ENCODE results near the gene MEGF8. TPM values are rescaled to one million over a fixed set of nuclear protein-coding genes. Genes with fewer than 3 reads are reported as not detected.

MEGF8 gene
- total and polyA plus RNA-seq, 2 of the 13 experiments (the other 11 are each of a cell fraction or from before 2014, with no cell fraction given): 4.0 to 8.8 TPM

- TF ChIP-seq ZNF318 (CRISPR knock-in tag; IDR thresholded peaks at IDR 0.05): 0 out of 2 replicates have a peak, but pooled peaks have one; percentile 18
- peak; percentile 29; the same call in 1 of the 2 replicates for TF ChIP-seq SMC3 (IDR thresholded peaks at IDR 0.05; ENCODE audit: low read length)
- TF ChIP-seq ZNF230 (CRISPR knock-in tag; IDR thresholded peaks at IDR 0.05): 0 out of 2 replicates have a peak, but pooled peaks have one; percentile 44
- no peak for TF ChIP-seq PRPF4 (IDR thresholded peaks at IDR 0.05; ENCODE audit: low read depth, low read length, poor library complexity, severe bottlenecking)
- 0 out of 2 replicates have a peak, but pooled peaks have one; percentile 28 for TF ChIP-seq ZNF609 (CRISPR knock-in tag; IDR thresholded peaks at IDR 0.05; ENCODE audit: borderline replicate concordance)
- TF ChIP-seq ZNF598 (CRISPR knock-in tag; IDR thresholded peaks at IDR 0.05; ENCODE audit: borderline replicate concordance): peak; percentile 52; the same call in 1 of the 2 replicates
- TF ChIP-seq SAP130 (CRISPR knock-in tag; IDR thresholded peaks at IDR 0.05; ENCODE audit: low read depth): peak; percentile 29; the same call in 1 of the 2 replicates
- no peak for TF ChIP-seq KDM4B (CRISPR knock-in tag; IDR thresholded peaks at IDR 0.05)
- TF ChIP-seq ZNF800 (CRISPR knock-in tag; IDR thresholded peaks at IDR 0.05): peak; percentile 92
- peak; percentile 72 for TF ChIP-seq HNRNPLL (IDR thresholded peaks at IDR 0.05; ENCODE audit: low read depth, low read length, poor library complexity, severe bottlenecking)
- no peak for TF ChIP-seq ZNF644 (CRISPR knock-in tag; IDR thresholded peaks at IDR 0.05; ENCODE audit: low read depth)
- TF ChIP-seq POGZ (CRISPR knock-in tag; IDR thresholded peaks at IDR 0.05): peak; percentile 30; the same call in 1 of the 2 replicates
- 0 out of 2 replicates have a peak, but pooled peaks have one; percentile 16 for TF ChIP-seq ARNT2 (CRISPR knock-in tag; IDR thresholded peaks at IDR 0.05; ENCODE audit: low read depth)
Observed at GRCh38 chr19:42386974-42387707, 61.7 kb downstream of the MEGF8 start (continued).
